K562 (cell line): ENCODE results near the gene EHD2.

Experiments used
- FOS ChIP-seq: IDR thresholded peaks from 3 replicates; pipeline ENCODE4 v1.6.1; 2011; ENCODE audit not compliant: insufficient read length; ENCODE audit errors: extremely low read depth
- PHF20 ChIP-seq: fragments of 450-650 bp; IDR thresholded peaks from 2 replicates; pipeline ENCODE4 v1.6.1; 2018; ENCODE audit not compliant: partially characterized antibody
- ZNF232 ChIP-seq: sonication (generic); formaldehyde crosslinking; IDR thresholded peaks from 2 replicates; pipeline ENCODE4 v1.8.0; 2022; ENCODE audit warnings: mild to moderate bottlenecking, missing genetic modification reagents
- ZNF274 ChIP-seq: IDR thresholded peaks from 2 replicates; pipeline ENCODE4 v1.6.1; 2011; ENCODE audit warnings: low read depth, mild to moderate bottlenecking, low read length, moderate library complexity, borderline replicate concordance

- TF ChIP-seq ZNF274 (no peak), PHF20 (no peak), ZNF232 (no peak), FOS (no peak)
These were observed 56.3 kb downstream of the EHD2 start for GRCh38 chr19:47769534-47769933.
